Dermis microvascular lymphatic vessel endothelial cell (primary cell): ENCODE data around the gene ACOXL. TPM values are rescaled to one million over a fixed set of nuclear protein-coding genes. Genes with fewer than 3 reads are reported as not detected.

Source experiments
- DNase-seq, 2 donors: peaks; one replicate each; pipeline versions ENCODE4 v3.0.0 to v3.0.0-alpha.2; 2010; ENCODE audit warnings: low read depth in 2 of 2
- total RNA-seq: library from RNA; depleted of rRNA; stranded (reverse); fragments of >200 nt; gene quantifications from 2 replicates; pipeline ENCODE4 v1.2.1, GENCODE V29; 2014

The ACOXL gene
- total RNA-seq, 1 donor from 2014 or later: not detected

- peak; percentile 3 to 16 for DNase-seq
These were observed 23.2 kb downstream of the ACOXL start for GRCh38 chr2:110755491-110756078.

GRCh38 chr2:110759411-110759810 lies 27.0 kb downstream of the ACOXL start:
- no peak for DNase-seq

GRCh38 chr2:110764931-110765330 lies 32.6 kb downstream of the ACOXL start:
- no peak for DNase-seq

GRCh38 chr2:110766291-110766690 lies 33.9 kb downstream of the ACOXL start:
- no peak for DNase-seq

GRCh38 chr2:110768591-110768990 lies 36.2 kb downstream of the ACOXL start:
- DNase-seq: no peak

- no peak for DNase-seq
These were observed 38.1 kb downstream of the ACOXL start for GRCh38 chr2:110770404-110770958.

GRCh38 chr2:110770959-110771431 lies 38.6 kb downstream of the ACOXL start:
- no peak for DNase-seq

- DNase-seq: no peak
These were observed 39.4 kb downstream of the ACOXL start for GRCh38 chr2:110771547-110772382.

GRCh38 chr2:110772383-110772755 lies 40.0 kb downstream of the ACOXL start:
- DNase-seq: no peak

GRCh38 chr2:110773401-110773921 lies 41.1 kb downstream of the ACOXL start:
- no peak for DNase-seq

- no peak for DNase-seq
These were observed 42.3 kb downstream of the ACOXL start for GRCh38 chr2:110774701-110775100.

GRCh38 chr2:110777531-110778311 lies 45.3 kb downstream of the ACOXL start:
- no peak for DNase-seq

- DNase-seq: no peak
These were observed 48.1 kb downstream of the ACOXL start for GRCh38 chr2:110780461-110780860.

- DNase-seq: no peak
These were observed 51.0 kb downstream of the ACOXL start for GRCh38 chr2:110783196-110783873.

- DNase-seq: no peak
These were observed 51.8 kb downstream of the ACOXL start for GRCh38 chr2:110784047-110784631.

- no peak for DNase-seq
These were observed 53.1 kb downstream of the ACOXL start for GRCh38 chr2:110785439-110785838.

- no peak for DNase-seq
These were observed 56.6 kb downstream of the ACOXL start for GRCh38 chr2:110788976-110789375.

- no peak for DNase-seq
These were observed 57.3 kb downstream of the ACOXL start for GRCh38 chr2:110789706-110790105.

- DNase-seq: no peak
These were observed 58.5 kb downstream of the ACOXL start for GRCh38 chr2:110790907-110791306.

GRCh38 chr2:110791435-110791834 lies 59.1 kb downstream of the ACOXL start:
- no peak for DNase-seq

GRCh38 chr2:110793034-110793433 lies 60.7 kb downstream of the ACOXL start:
- no peak for DNase-seq
